HCT116 (cell line): ENCODE measurements around the gene ZBTB7C. TPM values are rescaled to one million over a fixed set of nuclear protein-coding genes. Genes with fewer than 3 reads are reported as not detected.

Experiments used
- ATAC-seq: fragments of 200-7000 bp; cut with Tn5 transposase; 2 replicates; pipeline ENCODE4 v1.9.1; 2020; ENCODE audit warnings: mild to moderate bottlenecking, moderate library complexity
- BruUV-seq: library from RNA; stranded (reverse); fragments of 400-500 nt; replicated peaks from 2 replicates; lab custom pipeline; 2021; lab: Mats Ljungman, UMichigan
- CTCF ChIA-PET: fragments of 300-600 bp; sonication (Branson Sonifier 250); formaldehyde crosslinking; loops from one replicate; lab custom pipeline; 2021; ENCODE audit warnings: antibody characterized with exemption; lab: Charles Lee
- POLR2A ChIA-PET: fragments of 300-600, 350-600 bp; sonication (Branson Sonifier 250); formaldehyde crosslinking; loops from one replicate; lab custom pipeline; 2021; ENCODE audit warnings: antibody characterized with exemption; lab: Charles Lee
- RAD21 ChIA-PET, 2 experiments: fragments of 300-600 bp; sonication (Branson Sonifier 250); formaldehyde crosslinking; loops; one replicate each; lab custom pipeline; 2023; ENCODE audit warnings: low total read pairs in 2 of 2; ENCODE audit not compliant: uncharacterized antibody in 2 of 2, unreplicated experiment in 2 of 2, low non-redundant PET in 1 of 2; lab: Charles Lee
- DNase-seq: peaks from one replicate; pipeline ENCODE4 v3.0.0-alpha.2; 2010; ENCODE audit warnings: low read depth, low spot score
- H2AFZ ChIP-seq: fragments of 200-600 bp; shearing (Covaris generic), sonication (generic); 2 replicates; pipeline ENCODE4 v1.6.1; 2017; ENCODE audit warnings: low read depth, mixed run types, mixed read lengths, antibody characterized with exemption, low read length; ENCODE audit not compliant: poor library complexity, severe bottlenecking
- H3K27ac ChIP-seq: 2 replicates; pipeline ENCODE4 v1.5.1; 2012; ENCODE audit warnings: low read depth, low read length
- H3K27me3 ChIP-seq: fragments of 200-600 bp; sonication (generic); 2 replicates; pipeline ENCODE4 v1.6.1; 2016; ENCODE audit warnings: mixed run types, low read length, mixed read lengths; ENCODE audit not compliant: insufficient read depth
- H3K36me3 ChIP-seq, 2 experiments: fragments of 200-500 bp in 1 of 2; fragments of 200-600 bp in 1 of 2; sonication (Bioruptor generic) in 1 of 2; sonication (generic) in 1 of 2; 2 replicates each; pipeline versions ENCODE4 v1.5.1 to v1.6.1; 2014 to 2016; ENCODE audit warnings: low read length in 2 of 2, inconsistent platforms in 1 of 2, mixed read lengths in 1 of 2, mixed run types in 1 of 2; ENCODE audit not compliant: insufficient read depth in 2 of 2, control insufficient read depth in 1 of 2
- H3K4me1 ChIP-seq, 2 experiments: fragments of 200-600 bp in 1 of 2; sonication (generic) in 1 of 2; 2 replicates each; pipeline versions ENCODE4 v1.5.1 to v1.6.1; 2012 to 2017; ENCODE audit warnings: low read length in 2 of 2, inconsistent platforms in 1 of 2, mild to moderate bottlenecking in 1 of 2, mixed read lengths in 1 of 2, mixed run types in 1 of 2, moderate library complexity in 1 of 2; ENCODE audit not compliant: insufficient read depth in 2 of 2, control insufficient read depth in 1 of 2
- H3K4me2 ChIP-seq: fragments of 200-600 bp; sonication (generic); 2 replicates; pipeline ENCODE4 v1.6.1; 2017; ENCODE audit warnings: mixed run types, low read length, mixed read lengths
- H3K4me3 ChIP-seq, 2 experiments: fragments of 200-600 bp in 1 of 2; sonication (generic) in 1 of 2; replicated peaks in 1 of 2; 2 replicates each; pipeline ENCODE4 v1.5.1; 2011 to 2016; ENCODE audit warnings: low read length in 2 of 2, control low read depth in 1 of 2, low read depth in 1 of 2, mild to moderate bottlenecking in 1 of 2, mixed read lengths in 1 of 2, mixed run types in 1 of 2
- H3K79me2 ChIP-seq: fragments of 200-600 bp; sonication (generic); 2 replicates; pipeline ENCODE4 v1.6.1; 2017; ENCODE audit warnings: mild to moderate bottlenecking, mixed run types, low read length, moderate library complexity, mixed read lengths; ENCODE audit not compliant: insufficient read depth
- H3K9ac ChIP-seq: fragments of 200-600 bp; sonication (generic); 2 replicates; pipeline ENCODE4 v1.6.1; 2016; ENCODE audit warnings: low read length, mixed read lengths
- H3K9me2 ChIP-seq: fragments of 200-600 bp; sonication (generic), shearing (Covaris generic); 2 replicates; pipeline ENCODE4 v1.6.1; 2017; ENCODE audit warnings: mixed run types, mild to moderate bottlenecking, moderate library complexity; ENCODE audit not compliant: insufficient read depth
- H3K9me3 ChIP-seq, 2 experiments: fragments of 200-500 bp in 1 of 2; fragments of 200-600 bp in 1 of 2; sonication (Bioruptor generic) in 1 of 2; sonication (generic) in 1 of 2; 2 replicates each; pipeline ENCODE4 v1.6.1; 2014 to 2017; ENCODE audit warnings: low read length in 2 of 2, mixed read lengths in 2 of 2, inconsistent platforms in 1 of 2, low read depth in 1 of 2, mild to moderate bottlenecking in 1 of 2, mixed run types in 1 of 2, moderate library complexity in 1 of 2; ENCODE audit not compliant: control insufficient read depth in 1 of 2, insufficient read depth in 1 of 2
- H4K20me1 ChIP-seq: fragments of 200-600 bp; sonication (generic), shearing (Covaris generic); 2 replicates; pipeline ENCODE4 v1.6.1; 2017; ENCODE audit warnings: mixed run types, mild to moderate bottlenecking, moderate library complexity; ENCODE audit not compliant: insufficient read depth
- ATF3 ChIP-seq: IDR thresholded peaks from 2 replicates; pipeline ENCODE4 v1.6.1; 2012
- CEBPB ChIP-seq: IDR thresholded peaks from 2 replicates; pipeline ENCODE4 v1.6.1; 2012; ENCODE audit warnings: low read depth
- ELF1 ChIP-seq: IDR thresholded peaks from 2 replicates; pipeline ENCODE4 v1.6.1; 2012; ENCODE audit warnings: low read depth, borderline replicate concordance
- EZH2phosphoT487 ChIP-seq: fragments of 200-600 bp; IDR thresholded peaks from 2 replicates; pipeline ENCODE4 v1.6.1; 2018; ENCODE audit warnings: antibody characterized with exemption, borderline replicate concordance
- FOSL1 ChIP-seq: IDR thresholded peaks from 2 replicates; pipeline ENCODE4 v1.6.1; 2012; ENCODE audit warnings: low read depth
- MAX ChIP-seq: IDR thresholded peaks from 2 replicates; pipeline ENCODE4 v1.6.1; 2012
- POLR2A ChIP-seq: IDR thresholded peaks from 2 replicates; pipeline ENCODE4 v1.7.0; 2011; ENCODE audit warnings: borderline replicate concordance; ENCODE audit not compliant: insufficient read depth, insufficient read length; ENCODE audit errors: extremely low read depth
- POLR2AphosphoS5 ChIP-seq: IDR thresholded peaks from 2 replicates; pipeline ENCODE4 v1.6.1; 2011; ENCODE audit warnings: mild to moderate bottlenecking, low read depth, low read length, moderate library complexity
- REST ChIP-seq: IDR thresholded peaks from 2 replicates; pipeline ENCODE4 v1.6.1; 2012; ENCODE audit warnings: low read depth
- TCF7L2 ChIP-seq: IDR thresholded peaks from 2 replicates; pipeline ENCODE4 v1.7.0; 2011; ENCODE audit warnings: borderline replicate concordance, inconsistent platforms; ENCODE audit not compliant: insufficient read depth, insufficient read length; ENCODE audit errors: extremely low read depth
- ZFX ChIP-seq: fragments of 450-650 bp; IDR thresholded peaks from 2 replicates; pipeline ENCODE4 v1.6.1; 2017
- ZNF274 ChIP-seq: fragments of 200-500 bp; sonication (Bioruptor generic); IDR thresholded peaks from 2 replicates; pipeline ENCODE4 v1.6.1; 2014; ENCODE audit warnings: mild to moderate bottlenecking, low read depth, low read length, inconsistent platforms
- intact Hi-C: fragments of 100-400 bp; cut with micrococcal nuclease; formaldehyde crosslinking; loops from 2 replicates; pipeline ENCODE4 v1.10.0; 2022
- total RNA-seq: library from RNA; stranded (reverse); gene quantifications from one replicate; pipeline ENCODE4 v1.2.1, GENCODE V29; 2021; ENCODE audit not compliant: unreplicated experiment
- TF ChIP-seq, protein P1 (sequence below): IDR thresholded peaks from 2 replicates; pipeline ENCODE4 v1.6.1; 2011; ENCODE audit warnings: mild to moderate bottlenecking, low read length, moderate library complexity; ENCODE audit not compliant: insufficient replicate concordance; ENCODE audit errors: extremely low read depth
- TF ChIP-seq, protein P2 (sequence below), 3 experiments: fragments of 200-600 bp in 1 of 3; sonication (generic) in 1 of 3; IDR thresholded peaks in 2 of 3; conservative IDR thresholded peaks in 1 of 3; 2 replicates each; pipeline ENCODE4 v1.5.1; 2012 to 2017; ENCODE audit warnings: low read depth in 2 of 3, low read length in 2 of 3, antibody characterized with exemption in 1 of 3, borderline replicate concordance in 1 of 3, control low read depth in 1 of 3, mild to moderate bottlenecking in 1 of 3, mixed read lengths in 1 of 3, mixed run types in 1 of 3, moderate library complexity in 1 of 3; ENCODE audit not compliant: insufficient read depth in 1 of 3

Gene ZBTB7C
- total RNA-seq, 1 experiment from 2014 or later = 0.37 TPM

DNA sequence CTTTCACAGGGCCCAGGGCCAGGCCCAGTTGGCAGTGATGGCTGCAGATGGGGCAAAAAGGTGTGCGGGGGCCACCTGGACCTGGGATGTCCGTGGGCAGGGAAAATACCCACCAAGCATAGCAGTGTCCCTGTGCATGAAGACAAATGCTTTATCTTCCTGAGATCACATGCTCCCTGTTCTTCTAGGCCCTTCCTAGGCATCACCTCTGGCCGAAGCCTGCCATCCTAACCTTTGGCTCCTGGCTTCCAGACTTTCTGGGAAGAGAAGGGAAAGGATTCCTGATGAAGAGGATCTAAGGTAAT is 373.7 kb downstream of the ZBTB7C start:
- H4K20me1 ChIP-seq = no peaks in the 10 kb centered on the region
- no peaks in the 10 kb centered on the region for H3K9me2 ChIP-seq
- ChIA-PET CTCF (interaction anchor here (1.5 kb wide), 1 partner anchor 410 kb away, joined by 3 read pairs; no protein-coding TSS in a partner anchor), RAD21 (no interaction called here), POLR2A (no interaction called here)
- intact Hi-C loops = no loop called here
- no TSS peak for BruUV-seq
- no peak overlapping the region for H2AFZ ChIP-seq
- H3K4me3 ChIP-seq = no peak overlapping the region
- no peak for DNase-seq
- no peak overlapping the region for H3K27ac ChIP-seq
- H3K79me2 ChIP-seq = no peaks in the 10 kb centered on the region
- H3K4me2 ChIP-seq = no peak overlapping the region
- no peaks in the 10 kb centered on the region for H3K9me3 ChIP-seq
- H3K27me3 ChIP-seq = no peaks in the 10 kb centered on the region
- H3K36me3 ChIP-seq = no peaks in the 10 kb centered on the region
- H3K4me1 ChIP-seq = peaks cover 0 to 10% of the 10 kb centered on the region in 2 experiments; a peak in 1 of 4 replicates
- no peak for TF ChIP-seq MAX
- TF ChIP-seq CEBPB = no peak
- TF ChIP-seq, protein P1, sequence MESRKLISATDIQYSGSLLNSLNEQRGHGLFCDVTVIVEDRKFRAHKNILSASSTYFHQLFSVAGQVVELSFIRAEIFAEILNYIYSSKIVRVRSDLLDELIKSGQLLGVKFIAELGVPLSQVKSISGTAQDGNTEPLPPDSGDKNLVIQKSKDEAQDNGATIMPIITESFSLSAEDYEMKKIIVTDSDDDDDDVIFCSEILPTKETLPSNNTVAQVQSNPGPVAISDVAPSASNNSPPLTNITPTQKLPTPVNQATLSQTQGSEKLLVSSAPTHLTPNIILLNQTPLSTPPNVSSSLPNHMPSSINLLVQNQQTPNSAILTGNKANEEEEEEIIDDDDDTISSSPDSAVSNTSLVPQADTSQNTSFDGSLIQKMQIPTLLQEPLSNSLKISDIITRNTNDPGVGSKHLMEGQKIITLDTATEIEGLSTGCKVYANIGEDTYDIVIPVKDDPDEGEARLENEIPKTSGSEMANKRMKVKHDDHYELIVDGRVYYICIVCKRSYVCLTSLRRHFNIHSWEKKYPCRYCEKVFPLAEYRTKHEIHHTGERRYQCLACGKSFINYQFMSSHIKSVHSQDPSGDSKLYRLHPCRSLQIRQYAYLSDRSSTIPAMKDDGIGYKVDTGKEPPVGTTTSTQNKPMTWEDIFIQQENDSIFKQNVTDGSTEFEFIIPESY = no peak
- TF ChIP-seq POLR2AphosphoS5 = no peak
- TF ChIP-seq ZNF274 = no peak
- TF ChIP-seq REST = no peak
- no peak for TF ChIP-seq FOSL1
- TF ChIP-seq, protein P2, sequence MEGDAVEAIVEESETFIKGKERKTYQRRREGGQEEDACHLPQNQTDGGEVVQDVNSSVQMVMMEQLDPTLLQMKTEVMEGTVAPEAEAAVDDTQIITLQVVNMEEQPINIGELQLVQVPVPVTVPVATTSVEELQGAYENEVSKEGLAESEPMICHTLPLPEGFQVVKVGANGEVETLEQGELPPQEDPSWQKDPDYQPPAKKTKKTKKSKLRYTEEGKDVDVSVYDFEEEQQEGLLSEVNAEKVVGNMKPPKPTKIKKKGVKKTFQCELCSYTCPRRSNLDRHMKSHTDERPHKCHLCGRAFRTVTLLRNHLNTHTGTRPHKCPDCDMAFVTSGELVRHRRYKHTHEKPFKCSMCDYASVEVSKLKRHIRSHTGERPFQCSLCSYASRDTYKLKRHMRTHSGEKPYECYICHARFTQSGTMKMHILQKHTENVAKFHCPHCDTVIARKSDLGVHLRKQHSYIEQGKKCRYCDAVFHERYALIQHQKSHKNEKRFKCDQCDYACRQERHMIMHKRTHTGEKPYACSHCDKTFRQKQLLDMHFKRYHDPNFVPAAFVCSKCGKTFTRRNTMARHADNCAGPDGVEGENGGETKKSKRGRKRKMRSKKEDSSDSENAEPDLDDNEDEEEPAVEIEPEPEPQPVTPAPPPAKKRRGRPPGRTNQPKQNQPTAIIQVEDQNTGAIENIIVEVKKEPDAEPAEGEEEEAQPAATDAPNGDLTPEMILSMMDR (IDR thresholded peaks at IDR 0.05 in 2 of 3, conservative IDR thresholded peaks at IDR 0.05 in 1 of 3; ENCODE audit: borderline replicate concordance in 1 of 3, insufficient read depth in 1 of 3, low read depth in 2 of 3, low read length in 2 of 3) = no peak
- TF ChIP-seq ELF1 = no peak
- TF ChIP-seq EZH2phosphoT487 = no peak
- TF ChIP-seq ATF3 = no peak
- no peak for TF ChIP-seq POLR2A
- no peak for TF ChIP-seq TCF7L2
- no peak for TF ChIP-seq ZFX
- TF ChIP-seq, all 23 proteins: peak for 0
- ATAC-seq = no peak
- no peak overlapping the region for H3K9ac ChIP-seq
